ENCODE measurements around the gene NUDT17. TPM values are rescaled to one million over a fixed set of nuclear protein-coding genes. Genes with fewer than 3 reads are reported as not detected.

Gene NUDT17
- total and polyA plus RNA-seq, 9 of the 15 experiments (the other 6 are each of a cell fraction or from before 2014, with no cell fraction given) = 2.1 to 10.0 (median 6.1) TPM

DNA sequence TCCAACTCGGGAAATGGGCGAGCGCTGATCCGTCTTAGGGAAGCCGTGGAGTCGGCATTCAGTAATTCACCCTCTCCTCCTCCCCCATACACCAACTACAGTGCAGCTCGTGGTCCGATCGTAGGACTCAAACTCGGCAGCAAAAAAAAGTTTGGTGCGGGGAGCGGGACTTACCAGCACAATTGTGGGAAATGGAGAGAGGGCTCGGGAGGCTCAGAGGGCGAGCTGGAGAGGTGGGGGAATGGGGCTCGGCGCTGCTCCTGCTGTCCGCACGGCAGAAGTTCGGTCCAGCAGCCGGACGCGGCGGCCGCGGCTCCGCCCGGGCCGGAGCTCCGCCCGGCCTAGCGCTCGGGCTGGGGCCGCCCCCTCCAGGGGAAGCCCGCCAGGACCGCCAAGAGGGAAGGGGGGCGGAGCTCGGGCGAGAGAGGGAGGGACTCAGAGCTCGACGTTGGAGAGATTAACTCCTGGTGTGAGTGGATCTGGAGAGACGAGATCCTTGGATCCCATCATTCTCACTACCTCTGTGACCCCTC is 14.1 kb downstream of the NUDT17 start (continued):
- TF ChIP-seq, protein P1, sequence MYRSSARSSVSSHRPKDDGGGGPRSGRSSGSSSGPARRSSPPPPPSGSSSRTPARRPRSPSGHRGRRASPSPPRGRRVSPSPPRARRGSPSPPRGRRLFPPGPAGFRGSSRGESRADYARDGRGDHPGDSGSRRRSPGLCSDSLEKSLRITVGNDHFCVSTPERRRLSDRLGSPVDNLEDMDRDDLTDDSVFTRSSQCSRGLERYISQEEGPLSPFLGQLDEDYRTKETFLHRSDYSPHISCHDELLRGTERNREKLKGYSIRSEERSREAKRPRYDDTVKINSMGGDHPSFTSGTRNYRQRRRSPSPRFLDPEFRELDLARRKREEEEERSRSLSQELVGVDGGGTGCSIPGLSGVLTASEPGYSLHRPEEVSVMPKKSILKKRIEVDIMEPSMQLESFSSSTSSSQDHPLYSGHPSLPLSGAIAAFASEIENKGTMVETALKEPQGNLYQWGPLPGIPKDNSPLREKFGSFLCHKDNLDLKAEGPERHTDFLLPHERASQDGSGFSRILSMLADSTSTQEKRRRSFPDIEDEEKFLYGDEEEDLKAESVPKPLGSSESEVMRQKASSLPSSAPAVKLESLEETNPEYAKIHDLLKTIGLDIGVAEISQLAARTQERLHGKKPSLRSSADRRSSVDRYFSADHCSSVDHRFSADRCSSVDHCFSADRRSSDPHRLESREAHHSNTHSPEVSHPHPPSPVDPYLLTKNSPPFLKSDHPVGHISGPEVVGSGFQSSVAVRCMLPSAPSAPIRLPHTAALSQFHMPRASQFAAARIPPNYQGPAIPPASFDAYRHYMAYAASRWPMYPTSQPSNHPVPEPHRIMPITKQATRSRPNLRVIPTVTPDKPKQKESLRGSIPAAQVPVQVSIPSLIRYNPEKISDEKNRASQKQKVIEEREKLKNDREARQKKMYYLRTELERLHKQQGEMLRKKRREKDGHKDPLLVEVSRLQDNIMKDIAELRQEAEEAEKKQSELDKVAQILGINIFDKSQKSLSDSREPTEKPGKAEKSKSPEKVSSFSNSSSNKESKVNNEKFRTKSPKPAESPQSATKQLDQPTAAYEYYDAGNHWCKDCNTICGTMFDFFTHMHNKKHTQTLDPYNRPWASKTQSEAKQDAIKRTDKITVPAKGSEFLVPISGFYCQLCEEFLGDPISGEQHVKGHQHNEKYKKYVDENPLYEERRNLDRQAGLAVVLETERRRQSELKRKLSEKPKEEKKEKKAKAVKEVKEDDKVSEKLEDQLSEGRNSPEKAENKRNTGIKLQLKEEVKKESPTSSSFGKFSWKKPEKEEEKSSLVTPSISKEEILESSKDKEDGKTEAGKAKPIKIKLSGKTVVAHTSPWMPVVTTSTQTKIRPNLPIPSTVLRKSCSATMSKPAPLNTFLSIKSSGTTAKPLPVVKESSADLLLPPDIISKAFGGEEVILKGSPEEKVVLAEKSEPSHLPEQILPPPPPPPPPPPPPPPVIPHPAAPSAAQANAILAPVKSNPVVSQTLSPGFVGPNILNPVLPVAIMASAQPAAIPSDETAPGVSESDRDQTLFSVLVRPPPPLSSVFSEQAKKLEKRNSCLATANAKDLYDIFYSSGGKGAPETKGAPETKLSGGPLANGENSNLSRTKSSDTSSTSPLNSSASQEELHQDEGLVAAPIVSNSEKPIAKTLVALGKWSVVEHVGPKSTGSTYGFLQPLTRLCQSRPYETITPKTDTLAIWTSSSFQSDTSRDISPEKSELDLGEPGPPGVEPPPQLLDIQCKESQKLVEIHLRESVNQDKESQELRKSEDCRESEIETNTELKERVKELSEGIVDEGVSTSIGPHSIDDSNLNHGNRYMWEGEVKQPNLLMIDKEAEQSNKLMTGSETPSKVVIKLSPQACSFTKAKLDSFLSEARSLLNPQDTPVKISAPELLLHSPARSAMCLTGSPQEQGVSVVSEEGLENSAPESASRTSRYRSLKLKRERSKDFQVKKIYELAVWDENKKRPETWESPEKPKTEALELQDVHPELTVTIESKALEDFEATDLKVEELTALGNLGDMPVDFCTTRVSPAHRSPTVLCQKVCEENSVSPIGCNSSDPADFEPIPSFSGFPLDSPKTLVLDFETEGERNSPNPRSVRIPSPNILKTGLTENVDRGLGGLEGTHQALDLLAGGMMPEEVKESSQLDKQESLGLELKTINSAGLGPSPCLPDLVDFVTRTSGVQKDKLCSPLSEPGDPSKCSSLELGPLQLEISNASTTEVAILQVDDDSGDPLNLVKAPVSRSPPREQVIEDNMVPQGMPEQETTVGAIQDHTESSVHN (IDR thresholded peaks at IDR 0.05; ENCODE audit: borderline replicate concordance in 1 of 2, low read depth in 1 of 2) = no peak
- TF ChIP-seq UBTF (IDR thresholded peaks at IDR 0.05; ENCODE audit: borderline replicate concordance in 1 of 2, low read depth in 2 of 2, low read length in 2 of 2) (peak; percentile 50 to 90; a peak in 2 of 4 replicates), KDM1A (IDR thresholded peaks at IDR 0.05) (0 out of 4 replicates have a peak, but pooled peaks of 1 of the 2 experiments have one; percentile 19), FOSL1 (tag; conservative IDR thresholded peaks at IDR 0.05) (0 out of 2 replicates have a peak, but pooled peaks have one; percentile 1), REST (IDR thresholded peaks at IDR 0.05; ENCODE audit: borderline replicate concordance) (0 out of 2 replicates have a peak, but pooled peaks have one; percentile 13), REST (CRISPR knock-in tag; IDR thresholded peaks at IDR 0.05; ENCODE audit: low read depth) (0 out of 2 replicates have a peak, but pooled peaks have one; percentile 16), KDM5B (IDR thresholded peaks at IDR 0.05; ENCODE audit: insufficient replicate concordance, low read depth, low read length) (peak; percentile 80), KLF16 (IDR thresholded peaks at IDR 0.05) (no peak)
